TTC549 (cell line): ENCODE results near the gene PTPN20.

ENCODE experiments used
- FAIRE-seq: peaks from 2 replicates; lab custom pipeline; 2012; peaks lifted over from hg19 to GRCh38; lab: Jason Lieb, UNC

PTPN20 gene

DNA sequence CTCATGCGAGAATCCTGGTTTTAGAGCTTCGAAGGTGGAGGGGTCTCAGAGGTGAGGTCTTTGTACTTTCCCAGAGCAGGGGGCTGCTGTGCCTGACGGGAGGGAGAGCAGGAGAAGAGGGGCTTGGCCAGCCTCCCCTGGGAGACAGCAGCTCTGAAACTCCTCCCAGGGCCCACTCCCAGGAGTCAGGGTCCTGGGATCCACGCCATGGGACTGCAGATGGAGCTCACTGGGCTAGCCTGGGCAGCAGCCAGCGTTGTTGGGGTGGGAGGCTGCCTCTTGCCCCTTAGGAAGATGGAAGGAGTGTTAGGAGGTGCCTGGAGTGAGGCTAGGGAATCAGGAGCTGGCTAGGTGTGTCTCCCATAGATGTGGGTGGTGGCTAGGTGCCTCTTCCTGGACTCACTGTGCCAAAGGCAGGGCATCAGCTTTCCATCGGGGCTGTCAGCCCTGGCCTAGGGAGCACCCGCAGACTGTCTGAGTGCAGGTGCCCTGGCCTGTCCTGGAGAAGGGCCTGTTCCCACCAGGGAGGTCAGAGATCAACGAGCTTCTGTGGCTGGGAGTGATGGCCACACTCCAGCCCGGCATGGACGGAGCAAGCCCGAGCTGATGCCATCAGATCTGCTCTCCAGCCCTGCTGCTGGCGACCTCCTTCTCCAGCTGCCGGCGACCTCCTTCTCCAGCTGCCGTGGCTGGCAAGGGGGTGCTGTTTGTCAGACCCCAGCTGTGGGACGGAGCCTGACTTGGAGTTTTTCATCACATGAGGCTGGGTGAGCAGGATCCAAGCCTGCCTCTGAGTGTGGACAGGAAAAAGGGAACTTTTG lies 111.3 kb downstream of the PTPN20 start:
- no peak for FAIRE-seq

- no peak for FAIRE-seq
Measured at GRCh38 chr10:47023237-47024045, 112.2 kb downstream of the PTPN20 start.

GRCh38 chr10:47024046-47024322 lies 112.8 kb downstream of the PTPN20 start:
- FAIRE-seq, result no peak

- FAIRE-seq, result no peak
Measured at GRCh38 chr10:47024399-47025252, 113.4 kb downstream of the PTPN20 start.

- no peak for FAIRE-seq
Measured at GRCh38 chr10:47025253-47025539, 114.0 kb downstream of the PTPN20 start.

GRCh38 chr10:47025540-47026300 lies 114.5 kb downstream of the PTPN20 start:
- no peak for FAIRE-seq

GRCh38 chr10:47026301-47027107 lies 115.3 kb downstream of the PTPN20 start:
- FAIRE-seq, result no peak

DNA sequence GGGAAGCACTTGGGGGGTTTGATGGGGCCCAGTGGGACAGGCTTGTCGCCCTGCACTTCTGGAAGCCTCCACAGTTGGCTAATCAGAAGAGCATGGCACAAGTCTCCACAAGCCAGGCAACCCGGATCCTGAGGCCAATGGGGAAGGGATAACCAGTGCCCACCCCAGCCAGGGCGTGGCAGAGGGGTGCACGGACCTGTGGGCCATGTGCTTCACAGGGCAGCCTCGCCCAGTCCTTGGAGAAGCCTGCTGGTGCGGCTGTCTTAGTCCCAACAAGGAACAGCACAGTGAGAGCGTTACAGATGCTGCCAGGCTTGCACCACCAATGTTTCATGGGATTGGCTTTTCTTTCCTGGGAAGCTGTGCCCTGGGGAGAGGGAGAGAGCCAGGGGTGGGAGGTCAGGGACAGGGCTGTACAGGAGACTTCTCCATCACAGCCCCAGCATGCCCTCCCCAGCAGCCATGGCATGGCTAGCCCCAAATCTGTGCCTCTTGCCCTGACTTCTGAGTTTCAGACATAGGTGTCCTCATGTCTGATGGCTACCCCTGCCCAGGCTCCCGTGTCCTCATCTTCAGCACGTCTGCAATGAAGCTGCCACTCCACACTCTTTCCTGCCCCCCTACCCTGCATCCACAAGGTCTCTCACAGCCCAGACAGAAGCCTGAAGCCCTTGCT lies 116.0 kb downstream of the PTPN20 start:
- FAIRE-seq, result no peak

GRCh38 chr10:47027784-47028260 lies 116.6 kb downstream of the PTPN20 start:
- no peak for FAIRE-seq

- FAIRE-seq, result no peak
Measured at GRCh38 chr10:47028466-47028865, 117.2 kb downstream of the PTPN20 start.

GRCh38 chr10:47029181-47030009 lies 118.2 kb downstream of the PTPN20 start:
- FAIRE-seq, result no peak

DNA sequence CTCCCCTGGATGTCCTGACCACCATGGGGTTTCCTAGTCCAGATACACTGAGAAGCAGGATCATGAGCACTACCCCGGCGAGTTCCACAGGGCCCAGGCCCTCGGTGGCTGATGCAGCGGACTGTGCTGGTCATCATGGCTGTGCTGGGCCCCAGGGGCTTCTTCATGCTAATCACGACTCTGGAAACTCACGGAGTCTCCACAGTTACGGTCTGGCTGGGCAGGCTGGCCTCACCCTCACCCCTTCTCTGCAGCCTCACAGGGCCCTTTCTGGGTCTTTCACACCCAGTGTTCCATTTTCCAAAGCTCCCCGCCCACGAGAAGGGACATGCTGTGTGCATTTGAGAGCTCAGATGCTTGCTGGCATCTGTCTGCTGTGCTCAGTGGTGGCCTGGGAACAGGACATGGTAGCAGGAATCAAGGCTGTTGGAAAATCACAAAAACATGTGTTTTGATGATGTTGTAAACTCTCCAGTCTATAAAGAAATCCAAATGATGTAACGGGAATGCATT lies 119.0 kb downstream of the PTPN20 start:
- FAIRE-seq, result no peak

DNA sequence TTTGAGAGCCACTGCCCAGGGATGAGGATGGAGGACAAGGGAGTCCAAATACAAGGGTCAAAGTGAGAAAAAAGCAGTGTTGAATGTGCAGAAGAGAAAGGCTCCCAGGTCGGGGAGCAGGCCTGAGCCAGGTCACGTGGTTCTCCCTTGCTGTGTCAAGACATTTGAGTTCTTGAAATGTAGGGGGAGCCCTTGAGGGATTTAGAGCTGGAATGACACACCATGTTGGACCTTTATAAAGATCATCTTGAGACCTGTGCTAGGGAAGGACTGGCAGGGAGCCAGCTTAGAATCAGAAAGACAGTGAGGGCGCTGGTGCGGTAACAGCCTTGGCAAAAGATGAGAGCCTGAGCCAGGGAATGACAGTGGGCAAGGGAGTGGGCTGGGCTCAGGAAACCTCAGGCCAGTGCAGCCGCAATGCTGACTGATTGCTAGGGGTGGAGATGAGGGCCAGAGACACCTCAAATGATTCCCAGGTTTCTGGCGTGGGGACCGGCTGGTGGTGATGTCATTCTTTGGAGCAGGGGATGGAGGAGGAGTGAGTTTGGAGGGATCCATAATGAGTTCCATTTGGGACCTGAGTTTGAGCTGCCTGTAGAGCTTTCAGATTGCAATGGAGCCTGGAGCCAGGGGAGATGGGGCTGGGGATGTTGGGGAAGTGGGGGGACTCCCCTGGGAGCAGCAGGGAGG lies 120.1 kb downstream of the PTPN20 start:
- no peak for FAIRE-seq

DNA sequence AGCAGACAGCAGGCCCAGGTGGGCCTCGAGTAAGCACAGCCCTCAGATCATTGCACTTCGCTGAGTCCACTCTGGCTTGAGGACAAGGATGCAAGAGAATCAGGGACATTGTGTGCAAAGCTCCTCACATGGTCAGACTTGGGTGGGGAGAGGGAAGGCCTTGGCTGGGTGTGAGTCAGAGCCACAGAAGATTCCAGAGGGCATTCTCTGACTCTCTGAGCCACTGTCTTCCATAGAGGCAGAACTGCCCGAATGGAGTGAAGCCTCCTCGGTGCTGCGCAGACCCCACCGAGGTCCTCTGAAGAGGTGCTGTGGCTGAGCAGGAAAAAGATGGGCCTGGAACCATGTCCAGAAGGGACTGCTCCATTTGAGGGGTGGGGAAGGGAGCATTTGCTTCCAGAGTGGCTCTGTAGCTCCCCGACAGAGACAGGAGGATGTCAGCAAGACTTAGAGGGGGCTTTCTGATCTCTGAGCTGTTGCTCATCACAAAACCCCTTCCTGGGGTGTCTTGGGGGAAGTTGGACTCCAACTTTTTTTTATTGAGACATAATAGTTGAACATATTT lies 120.8 kb downstream of the PTPN20 start:
- no peak for FAIRE-seq

- no peak for FAIRE-seq
Measured at GRCh38 chr10:47033081-47033480, 121.9 kb downstream of the PTPN20 start.

DNA sequence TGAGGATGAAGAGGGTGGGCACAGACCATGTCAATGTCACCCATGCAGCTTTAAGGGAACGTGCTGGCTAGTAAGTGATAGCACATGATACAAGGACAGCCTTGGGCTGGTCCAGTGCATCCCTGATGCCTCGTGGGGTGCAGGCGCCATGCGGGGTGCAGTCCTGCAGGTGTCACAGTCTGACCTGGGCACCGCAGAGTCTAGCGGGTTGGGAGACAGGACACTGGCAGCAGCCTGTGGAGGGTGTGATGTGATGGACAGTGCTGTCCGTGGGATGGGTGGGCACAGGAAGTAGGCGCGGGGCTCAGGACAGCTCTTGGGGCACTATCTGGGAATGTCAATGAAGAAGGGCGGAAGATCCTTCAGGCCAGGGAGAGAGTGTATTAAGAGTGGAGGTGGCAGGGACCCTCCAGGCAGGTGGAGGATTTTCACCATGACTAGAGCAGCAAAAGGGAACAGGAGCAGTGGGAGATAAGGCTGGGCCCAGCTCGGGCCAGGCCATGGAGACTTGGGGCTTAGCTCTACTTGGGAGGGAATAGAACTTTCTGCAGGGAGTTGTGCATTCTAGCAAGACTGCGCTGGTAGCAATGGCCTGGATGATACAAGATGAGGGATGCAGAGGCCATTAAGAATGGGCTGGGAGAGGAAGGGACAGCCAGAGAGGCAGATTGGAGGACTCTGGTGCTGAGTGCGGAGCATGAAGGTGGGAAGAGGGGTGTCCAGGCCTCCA lies 122.5 kb downstream of the PTPN20 start:
- FAIRE-seq, result no peak

GRCh38 chr10:47034441-47035051 lies 123.3 kb downstream of the PTPN20 start:
- FAIRE-seq, result no peak
